NB4 (cell line): ENCODE measurements around the gene DHX34.

Experiments
- DNase-seq: peaks from one replicate; pipeline ENCODE4 v3.0.0; 2010; ENCODE audit warnings: low read depth
- H3K4me3 ChIP-seq: one replicate; pipeline ENCODE4 v1.5.1; 2011; ENCODE audit warnings: mild to moderate bottlenecking, low read depth, low read length, moderate library complexity
- MYC ChIP-seq: IDR thresholded peaks from 2 replicates; pipeline ENCODE4 v1.6.1; 2011; ENCODE audit warnings: low read depth, low read length
- POLR2A ChIP-seq: IDR thresholded peaks from 2 replicates; pipeline ENCODE4 v1.6.1; 2011; ENCODE audit warnings: mild to moderate bottlenecking; ENCODE audit not compliant: insufficient read length; ENCODE audit errors: extremely low read depth
- TF ChIP-seq, protein P1 (sequence below): IDR thresholded peaks from 2 replicates; pipeline ENCODE4 v1.6.1; 2011; ENCODE audit warnings: low read depth, low read length
- TF ChIP-seq, protein P2 (sequence below): IDR thresholded peaks from one replicate; pipeline ENCODE4 v1.5.1; 2012; ENCODE audit warnings: low read depth, low read length

Gene DHX34

DNA sequence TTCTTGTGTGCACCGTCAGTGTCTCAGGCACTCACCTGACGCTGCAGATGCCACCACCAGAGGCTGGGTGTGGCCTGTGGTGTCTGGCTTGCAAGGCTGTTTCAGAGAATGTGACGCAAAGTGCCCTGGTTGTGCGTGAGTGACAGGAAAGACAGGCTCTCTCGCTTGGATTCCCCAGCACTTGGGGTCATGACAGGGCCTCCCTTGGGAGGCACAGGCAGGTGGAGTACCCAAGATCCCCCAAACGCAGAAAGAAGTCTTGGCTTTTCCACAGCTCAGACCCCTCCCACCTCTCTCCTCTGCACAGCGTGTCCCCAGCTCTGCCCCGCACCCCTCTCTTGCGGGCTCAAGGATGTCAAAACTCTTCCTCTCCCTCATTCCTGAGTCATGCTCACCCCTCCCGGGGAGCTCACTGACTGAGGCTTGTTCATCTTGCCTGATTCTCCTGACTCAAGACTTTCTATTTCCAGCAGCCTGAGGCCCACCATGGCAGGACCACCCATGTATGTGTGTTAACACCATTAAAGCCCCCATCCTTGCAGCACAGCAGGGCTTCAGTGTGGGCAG, 21.0 kb downstream of the DHX34 start:
- no peak overlapping the region for H3K4me3 ChIP-seq
- TF ChIP-seq, protein P1, sequence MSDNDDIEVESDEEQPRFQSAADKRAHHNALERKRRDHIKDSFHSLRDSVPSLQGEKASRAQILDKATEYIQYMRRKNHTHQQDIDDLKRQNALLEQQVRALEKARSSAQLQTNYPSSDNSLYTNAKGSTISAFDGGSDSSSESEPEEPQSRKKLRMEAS = peak; percentile 82
- TF ChIP-seq MYC (peak; percentile 88), POLR2A (no peak)
- DNase-seq = peak; percentile 98

DNA sequence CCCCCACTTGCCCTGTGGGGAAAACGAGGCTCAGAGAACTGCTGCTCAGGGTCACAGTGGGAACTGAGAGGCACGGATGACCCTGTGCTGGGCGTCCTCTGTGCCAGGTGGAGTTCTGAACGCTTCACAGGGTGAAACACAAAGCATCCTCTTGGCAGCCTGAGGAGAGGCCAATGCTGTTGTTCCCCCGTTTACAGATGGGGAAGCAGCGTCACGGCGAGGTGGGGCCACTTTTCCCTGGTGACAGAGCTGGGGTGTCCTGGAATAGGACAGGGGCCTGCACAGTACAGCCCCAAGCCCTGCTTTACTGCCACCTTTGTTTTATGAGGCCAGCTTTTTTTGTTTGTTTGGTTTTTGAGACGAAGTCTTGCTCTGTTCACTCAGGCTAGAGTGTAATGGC, 22.1 kb downstream of the DHX34 start:
- TF ChIP-seq, protein P2, sequence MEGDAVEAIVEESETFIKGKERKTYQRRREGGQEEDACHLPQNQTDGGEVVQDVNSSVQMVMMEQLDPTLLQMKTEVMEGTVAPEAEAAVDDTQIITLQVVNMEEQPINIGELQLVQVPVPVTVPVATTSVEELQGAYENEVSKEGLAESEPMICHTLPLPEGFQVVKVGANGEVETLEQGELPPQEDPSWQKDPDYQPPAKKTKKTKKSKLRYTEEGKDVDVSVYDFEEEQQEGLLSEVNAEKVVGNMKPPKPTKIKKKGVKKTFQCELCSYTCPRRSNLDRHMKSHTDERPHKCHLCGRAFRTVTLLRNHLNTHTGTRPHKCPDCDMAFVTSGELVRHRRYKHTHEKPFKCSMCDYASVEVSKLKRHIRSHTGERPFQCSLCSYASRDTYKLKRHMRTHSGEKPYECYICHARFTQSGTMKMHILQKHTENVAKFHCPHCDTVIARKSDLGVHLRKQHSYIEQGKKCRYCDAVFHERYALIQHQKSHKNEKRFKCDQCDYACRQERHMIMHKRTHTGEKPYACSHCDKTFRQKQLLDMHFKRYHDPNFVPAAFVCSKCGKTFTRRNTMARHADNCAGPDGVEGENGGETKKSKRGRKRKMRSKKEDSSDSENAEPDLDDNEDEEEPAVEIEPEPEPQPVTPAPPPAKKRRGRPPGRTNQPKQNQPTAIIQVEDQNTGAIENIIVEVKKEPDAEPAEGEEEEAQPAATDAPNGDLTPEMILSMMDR = no peak
- TF ChIP-seq POLR2A (no peak), MYC (no peak)
- TF ChIP-seq, protein P1 = no peak
- no peak overlapping the region for H3K4me3 ChIP-seq
- DNase-seq = no peak

DNA sequence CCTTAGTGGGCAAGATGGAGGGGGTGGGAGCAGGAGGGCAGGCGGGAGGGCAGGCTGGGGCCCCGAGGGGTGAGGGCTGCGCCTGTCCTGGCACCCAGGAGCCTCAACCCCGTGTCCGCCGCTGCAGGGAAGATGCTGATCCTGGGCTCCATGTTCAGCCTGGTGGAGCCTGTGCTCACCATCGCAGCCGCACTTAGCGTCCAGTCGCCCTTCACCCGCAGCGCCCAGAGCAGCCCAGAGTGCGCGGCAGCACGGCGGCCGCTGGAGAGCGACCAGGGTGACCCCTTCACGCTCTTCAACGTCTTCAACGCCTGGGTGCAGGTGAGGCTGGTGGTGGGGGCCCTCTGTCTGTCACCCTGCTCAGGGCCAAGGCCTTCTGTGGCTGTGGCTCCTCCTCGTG, 23.5 kb downstream of the DHX34 start:
- no peak for DNase-seq
- TF ChIP-seq, protein P1 = no peak
- no peak for TF ChIP-seq POLR2A
- TF ChIP-seq, protein P2 = no peak
- TF ChIP-seq MYC = no peak
- no peak overlapping the region for H3K4me3 ChIP-seq

DNA sequence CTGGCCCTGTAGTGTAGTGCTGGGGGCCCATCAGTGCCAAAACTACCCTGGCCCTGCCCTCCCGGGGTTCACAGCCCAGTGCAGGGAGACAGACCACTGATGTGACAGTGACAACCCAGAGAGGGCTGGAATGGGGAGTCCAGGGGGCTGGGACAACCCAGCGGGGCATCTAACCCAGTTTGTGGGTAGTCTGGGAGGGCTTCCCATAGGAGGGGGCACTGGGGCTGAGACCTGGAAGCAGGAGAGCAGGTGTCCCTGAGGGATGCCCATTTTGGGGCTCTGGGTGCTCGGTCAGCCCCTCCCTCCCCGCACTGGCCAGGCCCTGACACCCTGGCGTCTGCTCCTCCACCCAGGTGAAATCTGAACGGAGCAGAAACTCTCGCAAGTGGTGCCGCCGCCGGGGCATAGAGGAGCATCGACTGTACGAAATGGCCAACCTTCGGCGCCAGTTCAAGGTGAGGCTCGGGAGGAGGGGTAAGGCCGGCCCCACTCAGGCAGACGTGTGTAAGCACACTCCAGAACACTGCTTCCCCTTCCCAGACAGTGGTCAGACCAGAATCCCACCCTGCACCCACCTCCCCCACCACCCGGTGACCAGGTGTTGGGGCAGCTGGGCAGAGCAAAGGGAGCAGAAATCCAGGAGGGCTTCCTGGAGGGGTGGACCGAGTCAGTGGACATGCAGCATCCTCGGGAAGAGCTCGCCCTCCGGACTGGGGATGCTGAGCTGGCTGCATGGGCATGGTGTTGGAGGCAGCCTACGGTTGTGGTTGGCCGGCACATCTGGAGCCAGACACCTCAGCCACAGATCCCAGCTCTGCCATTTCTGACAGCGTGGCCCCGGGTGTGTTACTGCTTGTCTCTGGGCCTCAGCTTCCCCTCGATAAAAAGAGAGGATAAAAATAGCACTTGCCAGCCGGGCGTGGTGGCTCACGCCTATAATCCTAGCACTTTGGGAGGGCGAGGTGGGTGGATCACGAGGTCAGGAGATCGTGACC, 24.4 kb downstream of the DHX34 start:
- peak; percentile 20 for DNase-seq
- H3K4me3 ChIP-seq = no peak overlapping the region
- no peak for TF ChIP-seq MYC

DNA sequence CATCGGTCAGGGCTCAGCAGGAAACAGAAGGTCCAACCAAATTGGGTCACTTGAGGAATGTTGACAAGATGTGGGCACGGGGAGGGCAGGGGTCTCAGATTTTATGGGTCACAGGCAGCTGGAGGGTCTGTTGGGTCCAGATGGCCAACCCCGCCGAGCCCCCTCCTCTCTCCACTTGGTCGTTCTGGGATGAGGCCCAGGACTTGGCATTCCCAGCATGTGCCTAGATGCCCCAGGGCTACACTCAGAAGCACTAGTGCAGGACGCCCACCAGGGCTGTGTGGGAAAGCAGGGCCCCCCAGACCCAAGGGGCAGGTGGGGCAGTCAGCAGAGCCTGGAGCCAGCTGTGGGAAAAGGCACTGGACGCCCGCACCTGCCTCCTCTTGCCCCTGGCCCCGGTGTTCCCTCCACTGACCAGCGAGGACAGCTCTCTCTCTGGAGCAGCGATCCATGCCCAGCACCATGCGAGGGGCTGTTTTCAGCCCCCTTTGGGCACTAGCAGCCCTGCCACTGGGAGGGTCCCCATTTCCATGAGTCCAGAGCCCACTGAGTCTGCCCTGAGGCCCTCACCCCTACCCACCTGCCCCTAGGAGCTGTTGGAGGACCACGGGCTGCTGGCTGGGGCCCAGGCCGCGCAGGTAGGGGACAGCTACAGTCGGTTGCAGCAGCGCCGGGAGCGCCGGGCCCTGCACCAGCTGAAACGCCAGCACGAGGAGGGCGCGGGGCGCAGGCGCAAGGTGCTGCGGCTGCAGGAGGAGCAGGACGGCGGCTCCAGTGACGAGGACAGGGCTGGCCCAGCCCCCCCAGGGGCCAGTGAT, 26.0 kb downstream of the DHX34 start:
- H3K4me3 ChIP-seq = no peak overlapping the region
- peak; percentile 26 for DNase-seq
- TF ChIP-seq MYC (no peak), POLR2A (no peak)
- TF ChIP-seq, protein P2 = no peak
- TF ChIP-seq, protein P1 = no peak

DNA sequence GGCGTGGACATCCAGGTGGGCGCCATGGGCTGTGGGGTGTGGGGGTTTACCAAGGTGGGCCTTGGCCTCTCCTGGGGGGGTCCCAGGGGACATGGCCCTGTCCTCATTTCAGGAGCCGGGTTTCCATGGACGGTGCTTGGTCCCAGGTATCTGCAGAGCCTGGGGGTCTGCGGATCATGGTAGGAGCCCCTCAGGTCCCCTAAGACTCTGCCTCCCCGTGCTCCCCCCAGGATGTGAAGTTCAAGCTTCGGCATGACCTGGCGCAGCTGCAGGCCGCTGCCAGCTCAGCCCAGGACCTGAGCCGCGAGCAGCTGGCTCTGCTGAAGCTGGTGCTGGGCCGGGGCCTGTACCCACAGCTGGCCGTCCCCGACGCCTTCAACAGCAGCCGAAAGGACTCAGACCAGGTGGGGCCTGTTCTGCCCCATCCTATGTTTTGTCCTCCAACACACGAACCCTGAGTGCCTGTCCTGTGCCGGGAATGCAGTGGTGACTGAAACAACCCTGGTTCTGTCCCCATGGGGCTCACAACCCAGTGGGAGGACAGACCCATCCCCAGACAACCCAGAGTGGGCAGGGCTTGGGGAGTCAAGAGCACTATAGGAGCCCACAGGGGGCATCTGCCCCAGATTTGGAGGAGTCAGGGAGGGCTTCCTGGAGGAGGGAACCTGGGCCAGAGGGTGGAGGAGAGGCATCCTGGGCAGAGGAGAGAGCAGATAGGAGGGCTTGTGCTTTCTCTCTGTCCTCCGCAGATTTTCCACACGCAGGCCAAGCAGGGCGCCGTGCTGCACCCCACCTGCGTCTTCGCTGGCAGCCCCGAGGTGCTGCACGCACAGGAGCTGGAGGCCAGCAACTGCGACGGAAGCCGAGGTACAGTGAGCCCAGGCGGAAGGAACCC, 26.8 kb downstream of the DHX34 start:
- peak; percentile 31 for DNase-seq
- TF ChIP-seq, protein P1 = no peak
- no peak for TF ChIP-seq MYC
- TF ChIP-seq POLR2A = no peak
- TF ChIP-seq, protein P2 = no peak
- H3K4me3 ChIP-seq = no peak overlapping the region
